GM13977 (cell line): Measurements from ENCODE around the gene SUMO4.

Source experiments
- DNase-seq: peaks from one replicate; pipeline ENCODE4 v3.0.0; 2012; ENCODE audit warnings: low spot score
- in situ Hi-C: fragments of 300-500 bp; cut with MboI; formaldehyde crosslinking; loops from one replicate; pipeline ENCODE4 v1.12.0; 2022; ENCODE audit warnings: low sequenced_read_pairs, low pct_unique_long_range_greater_than_20kb, mixed read lengths, inconsistent platforms; ENCODE audit not compliant: unreplicated experiment
- TF ChIP-seq, protein P1 (sequence below): IDR thresholded peaks from 2 replicates; pipeline ENCODE4 v1.5.1; 2012; ENCODE audit warnings: mild to moderate bottlenecking, control low read depth; ENCODE audit not compliant: insufficient read depth; ENCODE audit errors: extremely low read depth, missing control alignments

Gene SUMO4

DNA sequence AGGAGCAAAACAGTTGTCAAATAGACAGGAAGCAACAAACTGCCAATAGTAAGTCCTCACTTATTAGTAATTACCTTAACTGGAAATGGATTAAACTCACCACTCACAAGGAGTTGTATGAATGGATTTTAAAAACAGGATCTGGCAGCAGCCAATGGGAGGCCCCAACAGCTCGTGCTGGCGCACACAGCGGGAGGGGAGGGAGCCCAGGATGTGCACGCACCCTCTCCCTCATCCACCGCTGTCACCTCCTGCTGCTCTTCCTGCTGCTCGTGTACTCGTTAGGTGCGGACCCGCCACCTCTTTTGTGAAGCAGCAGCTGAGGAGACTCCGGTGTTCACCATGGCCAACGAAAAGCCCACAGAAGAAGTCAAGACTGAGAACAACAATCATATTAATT lies at the start of gene SUMO4:
Gene SUMO4, plus strand, starts transcription at position 213 of the 400 bp plus-strand sequence. Its CDS starts 130 bp downstream, at position 343.
- in situ Hi-C loops = no loop called here
- TF ChIP-seq, protein P1, sequence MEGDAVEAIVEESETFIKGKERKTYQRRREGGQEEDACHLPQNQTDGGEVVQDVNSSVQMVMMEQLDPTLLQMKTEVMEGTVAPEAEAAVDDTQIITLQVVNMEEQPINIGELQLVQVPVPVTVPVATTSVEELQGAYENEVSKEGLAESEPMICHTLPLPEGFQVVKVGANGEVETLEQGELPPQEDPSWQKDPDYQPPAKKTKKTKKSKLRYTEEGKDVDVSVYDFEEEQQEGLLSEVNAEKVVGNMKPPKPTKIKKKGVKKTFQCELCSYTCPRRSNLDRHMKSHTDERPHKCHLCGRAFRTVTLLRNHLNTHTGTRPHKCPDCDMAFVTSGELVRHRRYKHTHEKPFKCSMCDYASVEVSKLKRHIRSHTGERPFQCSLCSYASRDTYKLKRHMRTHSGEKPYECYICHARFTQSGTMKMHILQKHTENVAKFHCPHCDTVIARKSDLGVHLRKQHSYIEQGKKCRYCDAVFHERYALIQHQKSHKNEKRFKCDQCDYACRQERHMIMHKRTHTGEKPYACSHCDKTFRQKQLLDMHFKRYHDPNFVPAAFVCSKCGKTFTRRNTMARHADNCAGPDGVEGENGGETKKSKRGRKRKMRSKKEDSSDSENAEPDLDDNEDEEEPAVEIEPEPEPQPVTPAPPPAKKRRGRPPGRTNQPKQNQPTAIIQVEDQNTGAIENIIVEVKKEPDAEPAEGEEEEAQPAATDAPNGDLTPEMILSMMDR = no peak
- no peak for DNase-seq

DNA sequence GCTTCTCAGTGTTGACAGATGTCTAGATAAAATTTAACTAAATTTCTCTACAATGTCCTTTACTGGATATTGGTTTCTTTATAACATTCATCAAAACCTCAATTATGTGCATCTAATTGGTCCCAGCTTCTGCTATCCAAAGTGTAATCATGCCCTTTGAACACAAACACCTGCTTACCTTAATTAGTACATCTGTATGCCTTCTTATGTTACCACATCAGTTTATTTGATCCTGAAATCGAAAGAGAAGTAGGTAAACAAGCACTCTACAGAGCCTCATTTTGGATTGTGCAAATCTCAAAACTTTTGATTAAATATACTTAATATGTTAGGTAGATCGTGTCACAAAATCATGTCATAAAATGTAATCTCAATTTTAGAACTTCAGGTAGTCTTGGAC lies 46.1 kb upstream of the SUMO4 start:
- TF ChIP-seq, protein P1 = no peak
- DNase-seq = no peak

GRCh38 chr6:149356081-149356750 lies 43.8 kb upstream of the SUMO4 start:
- no peak for DNase-seq
- in situ Hi-C loops = no loop called here
- TF ChIP-seq, protein P1 = no peak

More for the DNA sequence above, 46.1 kb upstream of the SUMO4 start:
- in situ Hi-C loops = no loop called here

- in situ Hi-C loops = no loop called here
- no peak for DNase-seq
- TF ChIP-seq, protein P1 = no peak
Measured at GRCh38 chr6:149357726-149358538, 42.1 kb upstream of the SUMO4 start.

GRCh38 chr6:149359440-149359839 lies 40.6 kb upstream of the SUMO4 start:
- DNase-seq = no peak
- TF ChIP-seq, protein P1 = no peak
- in situ Hi-C loops = no loop called here

DNA sequence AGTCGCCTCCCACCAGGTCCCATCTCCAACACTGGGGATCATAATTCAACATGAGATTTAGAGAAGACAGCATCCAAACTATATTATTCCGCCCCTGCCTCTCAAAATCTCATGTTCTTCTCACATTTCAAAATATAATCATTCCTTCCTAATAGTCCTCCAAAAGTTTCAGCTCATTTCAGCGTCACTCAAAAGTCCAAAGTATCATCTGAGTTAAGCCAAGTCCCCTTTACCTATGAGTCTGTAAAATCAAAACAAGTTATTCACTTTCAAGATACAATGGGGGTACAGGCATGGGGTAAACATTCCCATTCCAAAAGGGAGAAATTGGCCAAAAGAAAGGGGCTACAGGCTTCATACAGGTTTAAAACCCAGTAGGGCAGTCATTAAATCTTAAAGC lies 39.5 kb upstream of the SUMO4 start:
- no peak for DNase-seq
- TF ChIP-seq, protein P1 = no peak
- in situ Hi-C loops = no loop called here
